Suppressor macrophage treated with lipopolysaccharide for 1 hour (primary cell): ENCODE results near the gene DLG2.
"Not testable (repeated sequence)": the region's sequence is repeated elsewhere in the genome, so short reads cannot be mapped to it uniquely, and the experiment has no call there.

Experiments
- DNase-seq, 3 donors: peaks; one replicate each; pipeline ENCODE4 v3.0.0-alpha.2; 2020 to 2022

Gene DLG2

GRCh38 chr11:85187992-85188391 is 439.2 kb downstream of the DLG2 start:
- no peak for DNase-seq

GRCh38 chr11:85184721-85185120 is 442.4 kb downstream of the DLG2 start:
- no peak for DNase-seq

GRCh38 chr11:85182441-85183387 is 444.4 kb downstream of the DLG2 start:
- DNase-seq, result no peak

- DNase-seq, result no peak
Observed at GRCh38 chr11:85180528-85180927, 446.6 kb downstream of the DLG2 start.

GRCh38 chr11:85171648-85172257 is 455.4 kb downstream of the DLG2 start:
- no peak for DNase-seq

GRCh38 chr11:85170184-85170583 is 457.0 kb downstream of the DLG2 start:
- no peak for DNase-seq

- no peak for DNase-seq
Observed at GRCh38 chr11:85167471-85167870, 459.7 kb downstream of the DLG2 start.

GRCh38 chr11:85167038-85167437 is 460.1 kb downstream of the DLG2 start:
- DNase-seq, result no peak

GRCh38 chr11:85165819-85166218 is 461.3 kb downstream of the DLG2 start:
- DNase-seq, result no peak

- DNase-seq, result no peak
Observed at GRCh38 chr11:85164743-85165142, 462.4 kb downstream of the DLG2 start.

GRCh38 chr11:85154294-85154693 is 472.9 kb downstream of the DLG2 start:
- DNase-seq, result no peak

GRCh38 chr11:85137597-85137996 is 489.5 kb downstream of the DLG2 start:
- DNase-seq, result no peak

GRCh38 chr11:85133636-85134035 is 493.5 kb downstream of the DLG2 start:
- DNase-seq, result no peak

- no peak for DNase-seq
Observed at GRCh38 chr11:85132851-85133585, 494.1 kb downstream of the DLG2 start.

GRCh38 chr11:85127349-85127748 is 499.8 kb downstream of the DLG2 start:
- no peak for DNase-seq

GRCh38 chr11:85123752-85124231 is 503.4 kb downstream of the DLG2 start:
- no peak for DNase-seq

GRCh38 chr11:85118151-85118550 is 509.0 kb downstream of the DLG2 start:
- no peak for DNase-seq

GRCh38 chr11:85115798-85116197 is 511.3 kb downstream of the DLG2 start:
- no peak for DNase-seq

GRCh38 chr11:85114786-85115185 is 512.4 kb downstream of the DLG2 start:
- no peak for DNase-seq

GRCh38 chr11:85110246-85110645 is 516.9 kb downstream of the DLG2 start:
- DNase-seq, result not testable (repeated sequence)

- no peak for DNase-seq
Observed at GRCh38 chr11:85109141-85109540, 518.0 kb downstream of the DLG2 start.

- no peak for DNase-seq
Observed at GRCh38 chr11:85105868-85106267, 521.3 kb downstream of the DLG2 start.

- no peak for DNase-seq
Observed at GRCh38 chr11:85099522-85099921, 527.6 kb downstream of the DLG2 start.
